ENCODE results near the gene SMIM21.

Gene SMIM21

GRCh38 chr18:75421656-75422055, 5.8 kb downstream of the SMIM21 start:
- no peak for DNase-seq

- no peak for DNase-seq
Measured at GRCh38 chr18:75418293-75419005, 9.1 kb downstream of the SMIM21 start.

GRCh38 chr18:75410611-75411010, 16.9 kb downstream of the SMIM21 start:
- DNase-seq = no peak

GRCh38 chr18:75409806-75410205, 17.7 kb downstream of the SMIM21 start:
- no peak for DNase-seq

- DNase-seq = no peak
Measured at GRCh38 chr18:75408554-75409506, 18.7 kb downstream of the SMIM21 start.

GRCh38 chr18:75407468-75408437, 19.8 kb downstream of the SMIM21 start:
- DNase-seq = no peak

GRCh38 chr18:75406491-75407445, 20.7 kb downstream of the SMIM21 start:
- no peak for DNase-seq

GRCh38 chr18:75405351-75405750, 22.2 kb downstream of the SMIM21 start:
- no peak for DNase-seq

- no peak for DNase-seq
Measured at GRCh38 chr18:75400366-75400765, 27.1 kb downstream of the SMIM21 start.

- no peak for DNase-seq
Measured at GRCh38 chr18:75395137-75395536, 32.4 kb downstream of the SMIM21 start.

- DNase-seq = no peak
Measured at GRCh38 chr18:75393721-75394120, 33.8 kb downstream of the SMIM21 start.

GRCh38 chr18:75392226-75392578, 35.3 kb downstream of the SMIM21 start:
- DNase-seq = no peak

- no peak for DNase-seq
Measured at GRCh38 chr18:75391279-75392225, 36.0 kb downstream of the SMIM21 start.

- no peak for DNase-seq
Measured at GRCh38 chr18:75390854-75391253, 36.6 kb downstream of the SMIM21 start.

GRCh38 chr18:75384144-75384543, 43.4 kb downstream of the SMIM21 start:
- DNase-seq = no peak

GRCh38 chr18:75378376-75379315, 48.9 kb downstream of the SMIM21 start:
- no peak for DNase-seq

- no peak for DNase-seq
Measured at GRCh38 chr18:75377926-75378325, 49.6 kb downstream of the SMIM21 start.

GRCh38 chr18:75377258-75377657, 50.2 kb downstream of the SMIM21 start:
- DNase-seq = no peak

- DNase-seq = no peak
Measured at GRCh38 chr18:75376004-75376403, 51.5 kb downstream of the SMIM21 start.

Measured in hippocampal formation (tissue), 2 donors.